Suprapubic skin (tissue), 4 donors: Measurements from ENCODE around the gene SYNRG. TPM values are rescaled to one million over a fixed set of nuclear protein-coding genes. Genes with fewer than 3 reads are reported as not detected.
A peak's percentile ranks its signal among the peaks of the same experiment; 100 is the strongest.
"Not testable (repeated sequence)": the region's sequence is repeated elsewhere in the genome, so short reads cannot be mapped to it uniquely, and the experiment has no call there.

Experiments used
- DNase-seq, 2 donors: peaks; one replicate each; pipeline ENCODE4 v3.0.0-alpha.2; 2019; ENCODE audit warnings: low spot score in 2 of 2
- H3K27ac ChIP-seq: fragments of 200-600 bp; sonication (generic); one replicate; pipeline ENCODE4 v1.5.1; 2019
- H3K27me3 ChIP-seq: fragments of 200-600 bp; sonication (generic); one replicate; pipeline ENCODE4 v1.5.1; 2019
- H3K36me3 ChIP-seq: fragments of 200-600 bp; sonication (generic); one replicate; pipeline ENCODE4 v1.5.1; 2019
- H3K4me1 ChIP-seq: fragments of 200-600 bp; sonication (generic); one replicate; pipeline ENCODE4 v1.5.1; 2019
- H3K4me3 ChIP-seq: fragments of 200-600 bp; sonication (generic); one replicate; pipeline ENCODE4 v1.5.1; 2019; ENCODE audit warnings: mild to moderate bottlenecking
- H3K9me3 ChIP-seq: fragments of 200-600 bp; sonication (generic); one replicate; pipeline ENCODE4 v1.5.1; 2019
- CTCF ChIP-seq, 2 donors: fragments of 200-600 bp in 1 of 2; fragments of 450-650 bp in 1 of 2; sonication (generic) in 1 of 2; IDR thresholded peaks; one replicate each; pipeline ENCODE4 v1.5.1; 2016 to 2019; ENCODE audit warnings: antibody characterized with exemption in 2 of 2, mild to moderate bottlenecking in 1 of 2, moderate library complexity in 1 of 2
- EP300 ChIP-seq: sonication (generic); formaldehyde crosslinking; IDR thresholded peaks from one replicate; pipeline ENCODE4 v1.6.1; 2017; ENCODE audit warnings: antibody characterized with exemption
- POLR2A ChIP-seq, 2 donors: fragments of 450-650 bp; IDR thresholded peaks; one replicate each; pipeline ENCODE4 v1.6.1; 2017; ENCODE audit warnings: antibody characterized with exemption in 2 of 2, mild to moderate bottlenecking in 2 of 2, moderate library complexity in 2 of 2
- POLR2AphosphoS5 ChIP-seq, 3 donors: sonication (generic); formaldehyde crosslinking; IDR thresholded peaks; one replicate each; pipeline ENCODE4 v1.6.1; 2017; ENCODE audit warnings: antibody characterized with exemption in 3 of 3
- WGBS: methylation state at CpG from one replicate; pipeline ENCODE4 v1.1.5; 2018; 5-methylcytosine and 5-hydroxymethylcytosine counted together
- total RNA-seq, 4 donors: library from RNA; depleted of rRNA; stranded (reverse); fragments of >200 nt; gene quantifications; one replicate each; pipeline ENCODE4 v1.1.0, GENCODE V29; 2016

Gene SYNRG
- total RNA-seq, 4 donors from 2014 or later = 21.2 to 48.5 (median 25.5) TPM

- no peak for TF ChIP-seq CTCF (IDR thresholded peaks at IDR 0.05)
- no peak for TF ChIP-seq POLR2AphosphoS5 (IDR thresholded peaks at IDR 0.05)
- peaks cover 22% of the 10 kb centered on the region for H3K4me1 ChIP-seq
- H3K27ac ChIP-seq = no peak overlapping the region
- no peak for DNase-seq
- peaks cover 46% of the 10 kb centered on the region for H3K36me3 ChIP-seq
- H3K27me3 ChIP-seq = peaks cover 6% of the 10 kb centered on the region
- H3K4me3 ChIP-seq = no peak overlapping the region
- no peaks in the 10 kb centered on the region for H3K9me3 ChIP-seq
Measured at GRCh38 chr17:37640015-37640414, 30.8 kb upstream of the SYNRG start.

GRCh38 chr17:37637956-37638355, 28.7 kb upstream of the SYNRG start:
- TF ChIP-seq POLR2AphosphoS5 (IDR thresholded peaks at IDR 0.05) = no peak
- no peak for TF ChIP-seq POLR2A (IDR thresholded peaks at IDR 0.05)
- TF ChIP-seq EP300 = no peak
- TF ChIP-seq CTCF (IDR thresholded peaks at IDR 0.05) = no peak
- H3K36me3 ChIP-seq = peaks cover 46% of the 10 kb centered on the region

GRCh38 chr17:37616430-37616829, 7.2 kb upstream of the SYNRG start:
- peaks cover 75% of the 10 kb centered on the region for H3K36me3 ChIP-seq
- not testable (repeated sequence) for H3K4me3 ChIP-seq, H3K27me3 ChIP-seq, DNase-seq, H3K9me3 ChIP-seq, H3K4me1 ChIP-seq, H3K27ac ChIP-seq
- WGBS = 94% methylated on average over 6 of the region's 6 CpGs

More at GRCh38 chr17:37637956-37638355, 28.7 kb upstream of the SYNRG start:
- Histone ChIP-seq H3K4me1 (peaks cover 17% of the 10 kb centered on the region), H3K27me3 (no peaks in the 10 kb centered on the region), H3K9me3 (no peaks in the 10 kb centered on the region), H3K4me3 (no peak overlapping the region), H3K27ac (no peak overlapping the region)
- no peak for DNase-seq

GRCh38 chr17:37614823-37615222, 5.6 kb upstream of the SYNRG start:
- WGBS = 92% methylated on average over 2 of the region's 2 CpGs
- no peak for TF ChIP-seq CTCF (IDR thresholded peaks at IDR 0.05)
- TF ChIP-seq EP300 = no peak
- TF ChIP-seq POLR2AphosphoS5 (IDR thresholded peaks at IDR 0.05) = no peak
- no peak for TF ChIP-seq POLR2A (IDR thresholded peaks at IDR 0.05)
- no peak overlapping the region for H3K27ac ChIP-seq

GRCh38 chr17:37614391-37614790, 5.2 kb upstream of the SYNRG start:
- peaks cover 54% of the 10 kb centered on the region for H3K36me3 ChIP-seq
- 75% methylated on average over 5 of the region's 5 CpGs for WGBS
- H3K4me1 ChIP-seq = peaks cover 4% of the 10 kb centered on the region
- DNase-seq = no peak
- no peaks in the 10 kb centered on the region for H3K9me3 ChIP-seq
- no peak overlapping the region for H3K4me3 ChIP-seq
- TF ChIP-seq POLR2AphosphoS5 (IDR thresholded peaks at IDR 0.05) = no peak
- TF ChIP-seq POLR2A (IDR thresholded peaks at IDR 0.05) = no peak
- no peak for TF ChIP-seq EP300
- no peak for TF ChIP-seq CTCF (IDR thresholded peaks at IDR 0.05)
- H3K27me3 ChIP-seq = no peaks in the 10 kb centered on the region
- no peak overlapping the region for H3K27ac ChIP-seq

More at GRCh38 chr17:37614823-37615222, 5.6 kb upstream of the SYNRG start:
- Histone ChIP-seq H3K4me1 (peaks cover 2% of the 10 kb centered on the region), H3K36me3 (peaks cover 59% of the 10 kb centered on the region), H3K27me3 (no peaks in the 10 kb centered on the region), H3K9me3 (no peaks in the 10 kb centered on the region), H3K4me3 (no peak overlapping the region)
- DNase-seq = no peak

GRCh38 chr17:37610971-37611370, 1.8 kb upstream of the SYNRG start:
- peaks cover 23% of the 10 kb centered on the region for H3K36me3 ChIP-seq
- H3K4me3 ChIP-seq = no peak overlapping the region
- no peaks in the 10 kb centered on the region for H3K9me3 ChIP-seq
- H3K27ac ChIP-seq = no peak overlapping the region
- no peak for DNase-seq
- 82% methylated on average over 1 of the region's 1 CpG for WGBS
- no peaks in the 10 kb centered on the region for H3K27me3 ChIP-seq
- H3K4me1 ChIP-seq = peaks cover 28% of the 10 kb centered on the region
- TF ChIP-seq CTCF (IDR thresholded peaks at IDR 0.05) (no peak), EP300 (no peak), POLR2AphosphoS5 (IDR thresholded peaks at IDR 0.05) (no peak), POLR2A (IDR thresholded peaks at IDR 0.05) (no peak)

- H3K9me3 ChIP-seq, H3K27me3 ChIP-seq, DNase-seq: not testable (repeated sequence)
- Histone ChIP-seq H3K4me1 (peaks cover 34% of the 10 kb centered on the region), H3K4me3 (peak overlapping the region; percentile 96), H3K27ac (peak overlapping the region; percentile 94), H3K36me3 (peaks cover 13% of the 10 kb centered on the region)
- WGBS = 62% methylated on average over 5 of the region's 5 CpGs
Measured at GRCh38 chr17:37610041-37610420, 813 bp upstream of the SYNRG start.
